K562 (cell line): Measurements from ENCODE around the gene KRTAP5-1. TPM values are rescaled to one million over a fixed set of nuclear protein-coding genes. Genes with fewer than 3 reads are reported as not detected.
"Not testable (repeated sequence)": the region's sequence is repeated elsewhere in the genome, so short reads cannot be mapped to it uniquely, and the experiment has no call there.

Experiments used
- ATAC-seq: fragments of 200-7000 bp; cut with Tn5 transposase; 3 replicates; pipeline ENCODE4 v1.9.1; 2020; ENCODE audit warnings: moderate library complexity
- BruUV-seq: library from RNA; stranded (reverse); fragments of 400-500 nt; replicated peaks from 2 replicates; lab custom pipeline; 2021; lab: Mats Ljungman, UMichigan
- CTCF ChIA-PET: fragments of 300-600 bp; formaldehyde crosslinking; extraction: SDS; loops from one replicate; lab custom pipeline; 2021; ENCODE audit warnings: low intra/inter-chr PET ratio; lab: Yijun Ruan, JAX
- POLR2A ChIA-PET: fragments of 300-600, 350-650 bp; sonication (Branson Sonifier 250); formaldehyde crosslinking; extraction: SDS; loops from one replicate; lab custom pipeline; 2021; ENCODE audit warnings: antibody characterized with exemption, inconsistent platforms; lab: Yijun Ruan, JAX
- DNase-seq, 4 experiments: peaks; one replicate each; pipeline versions ENCODE4 v3.0.0 to v3.0.0-alpha.2; 2011 to 2018; ENCODE audit warnings: low spot score in 3 of 4, mixed read lengths in 3 of 4; ENCODE audit errors: extremely low read depth in 1 of 4
- FAIRE-seq: peaks from 2 replicates; lab custom pipeline; 2011; peaks lifted over from hg19 to GRCh38; lab: Jason Lieb, UNC
- H2AFZ ChIP-seq: 2 replicates; pipeline ENCODE4 v1.6.0; 2011; ENCODE audit warnings: low read depth, low read length, control low read depth, inconsistent platforms
- H3K27ac ChIP-seq: fragments of 200-600 bp; 3 replicates; pipeline ENCODE4 v1.8.0; 2011; ENCODE audit warnings: low read depth, mild to moderate bottlenecking, control low read depth, inconsistent platforms, low read length, moderate library complexity, mixed read lengths; ENCODE audit errors: extremely low read depth
- H3K27me3 ChIP-seq, 2 experiments: fragments of 300-600 bp in 1 of 2; 2 replicates in 1 of 2; 3 replicates in 1 of 2; pipeline versions ENCODE4 v1.6.0 to v1.8.0; 2011; ENCODE audit warnings: inconsistent platforms in 2 of 2, low read length in 2 of 2, mild to moderate bottlenecking in 1 of 2, mixed read lengths in 1 of 2, moderate library complexity in 1 of 2; ENCODE audit not compliant: control insufficient read depth in 2 of 2, insufficient read depth in 2 of 2
- H3K36me3 ChIP-seq: fragments of 300-600 bp; 3 replicates; pipeline ENCODE4 v1.8.0; 2011; ENCODE audit warnings: mild to moderate bottlenecking, low read length, inconsistent platforms; ENCODE audit not compliant: control insufficient read depth, insufficient read depth
- H3K4me1 ChIP-seq, 2 experiments: fragments of 200-600 bp in 1 of 2; replicated peaks in 1 of 2; 2 replicates in 1 of 2; 3 replicates in 1 of 2; pipeline versions ENCODE4 v1.5.1 to v1.8.0; 2011; ENCODE audit warnings: inconsistent platforms in 2 of 2, low read length in 2 of 2, mild to moderate bottlenecking in 1 of 2, mixed read lengths in 1 of 2, moderate library complexity in 1 of 2; ENCODE audit not compliant: control insufficient read depth in 2 of 2, insufficient read depth in 2 of 2
- H3K4me2 ChIP-seq: 2 replicates; pipeline ENCODE4 v1.6.1; 2011; ENCODE audit warnings: low read length, control low read depth, inconsistent platforms, mixed read lengths; ENCODE audit not compliant: insufficient read depth
- H3K4me3 ChIP-seq: fragments of 200-600 bp; sonication (generic), shearing (Covaris generic); 2 replicates; pipeline ENCODE4 v1.5.1; 2016; ENCODE audit warnings: control low read depth, inconsistent platforms
- H3K79me2 ChIP-seq: fragments of 200-600 bp; 3 replicates; pipeline ENCODE4 v1.8.0; 2011; ENCODE audit warnings: low read length, inconsistent platforms; ENCODE audit not compliant: control insufficient read depth, insufficient read depth
- H3K9ac ChIP-seq, 2 experiments: 2 replicates each; pipeline versions ENCODE4 v1.6.0 to v1.6.1; 2011; ENCODE audit warnings: low read depth in 2 of 2, low read length in 2 of 2, control low read depth in 1 of 2, inconsistent platforms in 1 of 2, mild to moderate bottlenecking in 1 of 2, mixed read lengths in 1 of 2; ENCODE audit not compliant: insufficient read depth in 1 of 2
- H3K9me1 ChIP-seq: one replicate; pipeline ENCODE4 v1.6.0; 2011; ENCODE audit warnings: inconsistent platforms, mild to moderate bottlenecking, low read length, moderate library complexity; ENCODE audit not compliant: control insufficient read depth, insufficient read depth
- H3K9me3 ChIP-seq: replicated peaks from 2 replicates; pipeline ENCODE4 v1.5.1; 2011; ENCODE audit warnings: low read depth, low read length, inconsistent platforms; ENCODE audit not compliant: control insufficient read depth, insufficient read depth
- H4K20me1 ChIP-seq: replicated peaks from 2 replicates; pipeline ENCODE4 v1.6.1; 2011; ENCODE audit warnings: low read length, inconsistent platforms, mixed read lengths; ENCODE audit not compliant: control insufficient read depth, insufficient read depth
- CBX1 ChIP-seq: sonication (generic); IDR thresholded peaks from 2 replicates; pipeline ENCODE4 v1.6.1; 2016; ENCODE audit warnings: antibody characterized with exemption, low read depth, mild to moderate bottlenecking
- ETV1 ChIP-seq: fragments of 450-650 bp; conservative IDR thresholded peaks from 2 replicates; pipeline ENCODE4 v1.6.1; 2016; ENCODE audit warnings: missing genetic modification characterization, control low read depth, low read depth, missing compliant biosample characterization
- KDM2B ChIP-seq: fragments of 250-450 bp; sonication (Bioruptor Pico); IDR thresholded peaks from 2 replicates; pipeline ENCODE4 v1.8.0; 2021; ENCODE audit warnings: mild to moderate bottlenecking, moderate library complexity
- WGBS: fragments of 100-300 bp; shearing (Covaris generic); methylation state at CpG from one replicate; pipeline ENCODE4 v1.1.6; 2016; ENCODE audit warnings: low coverage, mixed read lengths; ENCODE audit not compliant: insufficient coverage; ENCODE audit errors: missing lambda C conversion rate; 5-methylcytosine and 5-hydroxymethylcytosine counted together
- in situ Hi-C: fragments of 300-500 bp; cut with MboI; formaldehyde crosslinking; loops from 4 replicates; pipeline ENCODE4 v1.15.0; 2018; ENCODE audit warnings: inconsistent platforms, mixed read lengths
- intact Hi-C: fragments of 100-400 bp; cut with micrococcal nuclease; formaldehyde crosslinking; loops from 2 replicates; pipeline ENCODE4 v1.14.2; 2022
- polyA plus RNA-seq, 8 experiments: library from polyadenylated mRNA; depleted of rRNA in 4 of 8; stranded (reverse) in 5 of 8; unstranded in 3 of 8; fragments of >200 nt; fragmentation: Nextera tagmentation in 2 of 8; fragmentation: Illumina TruSeq in 1 of 8; extraction: Ambion mirVana in 2 of 8; extraction: Trizol in 1 of 8; gene quantifications; 2 replicates each; pipeline versions ENCODE4 v1.2.1 to v1.2.3, GENCODE V29; 2011 to 2014; ENCODE audit warnings: inconsistent platforms in 1 of 8, missing spikeins in 1 of 8
- total RNA-seq, 7 experiments: library from RNA; depleted of rRNA in 6 of 7; stranded (reverse); fragments of >200 nt in 6 of 7; fragmentation: Illumina TruSeq in 2 of 7; extraction: Trizol in 2 of 7; gene quantifications; 2 replicates each; pipeline versions ENCODE4 v1.2.1 to v1.2.3, GENCODE V29; 2011 to 2021; ENCODE audit warnings: low replicate concordance in 1 of 7
- TF ChIP-seq, protein P1 (sequence below): sonication (generic); formaldehyde crosslinking; IDR thresholded peaks from 2 replicates; pipeline ENCODE4 v1.8.1; 2023; ENCODE audit warnings: mild to moderate bottlenecking, missing genetic modification reagents

Gene KRTAP5-1
- total and polyA plus RNA-seq, 9 of the 15 experiments (the other 6 are each of a cell fraction or from before 2014, with no cell fraction given) = not detected

DNA sequence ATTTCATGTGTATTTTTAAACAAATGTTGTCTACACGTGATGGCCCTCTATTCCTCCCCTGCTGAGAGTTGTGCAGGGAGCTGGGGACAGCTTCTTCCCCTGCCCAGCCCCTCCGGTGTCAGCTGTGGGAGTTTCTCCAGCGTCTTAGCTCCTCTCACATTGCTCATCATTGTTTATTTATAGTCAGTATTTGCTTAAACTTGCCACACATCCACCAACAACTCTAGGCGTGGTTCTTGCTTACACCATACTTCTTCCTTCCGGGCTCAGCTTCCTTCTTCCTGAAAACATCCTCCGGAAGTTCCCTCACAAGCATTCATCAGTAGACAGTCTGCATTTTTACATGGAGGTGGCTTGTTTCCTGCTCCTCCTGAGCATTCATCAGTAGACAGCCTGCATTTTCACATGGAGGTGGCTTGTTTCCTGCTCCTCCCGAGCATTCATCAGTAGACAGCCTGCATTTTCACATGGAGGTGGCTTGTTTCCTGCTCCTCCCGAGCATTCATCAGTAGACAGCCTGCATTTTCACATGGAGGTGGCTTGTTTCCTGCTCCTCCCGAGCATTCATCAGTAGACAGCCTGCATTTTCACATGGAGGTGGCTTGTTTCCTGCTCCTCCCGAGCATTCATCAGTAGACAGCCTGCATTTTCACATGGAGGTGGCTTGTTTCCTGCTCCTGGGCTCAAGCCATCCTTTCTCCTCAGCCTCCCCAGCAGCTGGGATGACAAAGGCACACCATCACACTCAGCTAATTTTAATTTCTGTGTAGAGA, 4.3 kb upstream of the KRTAP5-1 start:
- peaks cover 10 to 29% of the 10 kb centered on the region in 2 experiments; a peak in 3 of 5 replicates for H3K27me3 ChIP-seq
- H2AFZ ChIP-seq, H3K79me2 ChIP-seq, FAIRE-seq, H3K27ac ChIP-seq, H3K36me3 ChIP-seq, in situ Hi-C loops, ATAC-seq, intact Hi-C loops, H4K20me1 ChIP-seq, H3K9me1 ChIP-seq, H3K4me1 ChIP-seq, DNase-seq, BruUV-seq, H3K9me3 ChIP-seq, H3K9ac ChIP-seq, H3K4me2 ChIP-seq, CTCF ChIA-PET, H3K4me3 ChIP-seq: not testable (repeated sequence)
- 6% methylated on average over 7 of the region's 10 CpGs for WGBS
- TF ChIP-seq ETV1 = 0 out of 2 replicates have a peak, but pooled peaks have one; percentile 8
- POLR2A ChIA-PET = interaction anchor here (0.9 kb wide), 1 partner anchor 15 kb away, joined by 4 read pairs; no protein-coding TSS in a partner anchor

DNA sequence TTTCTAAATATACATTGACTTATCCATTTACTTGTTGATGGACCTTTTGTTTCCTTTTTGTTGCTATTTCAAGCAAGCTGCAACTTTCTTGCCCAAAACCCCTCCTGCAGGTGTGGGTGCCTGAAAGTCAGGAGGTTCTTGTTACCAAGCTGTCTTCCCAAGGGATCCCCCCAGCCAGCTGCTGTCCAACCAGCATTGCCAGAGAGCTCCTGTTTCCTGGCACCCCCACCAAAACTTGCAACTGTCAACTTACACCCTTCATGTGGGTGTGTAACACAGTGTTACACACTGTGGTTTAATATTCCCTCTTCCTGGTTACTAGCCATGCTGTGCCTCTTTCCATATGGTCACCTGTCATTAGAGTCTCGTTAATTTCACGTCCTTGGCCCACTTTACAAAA, 1.6 kb upstream of the KRTAP5-1 start:
- Histone ChIP-seq H3K4me3 (no peak overlapping the region), H3K27ac (no peak overlapping the region), H3K79me2 (no peaks in the 10 kb centered on the region), H4K20me1 (0 out of 2 replicates have a peak, but pooled peaks cover 4% of the 10 kb centered on the region), H3K36me3 (no peaks in the 10 kb centered on the region), H3K4me2 (no peak overlapping the region), H3K9me1 (peaks cover 3% of the 10 kb centered on the region), H3K9me3 (no peaks in the 10 kb centered on the region), H2AFZ (no peak overlapping the region), H3K9ac (no peak overlapping the region), H3K27me3 (peaks cover 5 to 48% of the 10 kb centered on the region in 2 experiments; a peak in 3 of 5 replicates), H3K4me1 (no peaks in the 10 kb centered on the region)
- FAIRE-seq = no peak
- POLR2A ChIA-PET = interaction anchor here (1.1 kb wide), 1 partner anchor 22 kb away, joined by 3 read pairs; the partner anchor contains the start of gene KRTAP5-3
- in situ Hi-C loops (no loop called here), intact Hi-C loops (no loop called here)
- no peak for ATAC-seq
- no TSS peak for BruUV-seq
- DNase-seq = no peak
- TF ChIP-seq CBX1 (no peak), KDM2B (no peak)
- TF ChIP-seq, protein P1, sequence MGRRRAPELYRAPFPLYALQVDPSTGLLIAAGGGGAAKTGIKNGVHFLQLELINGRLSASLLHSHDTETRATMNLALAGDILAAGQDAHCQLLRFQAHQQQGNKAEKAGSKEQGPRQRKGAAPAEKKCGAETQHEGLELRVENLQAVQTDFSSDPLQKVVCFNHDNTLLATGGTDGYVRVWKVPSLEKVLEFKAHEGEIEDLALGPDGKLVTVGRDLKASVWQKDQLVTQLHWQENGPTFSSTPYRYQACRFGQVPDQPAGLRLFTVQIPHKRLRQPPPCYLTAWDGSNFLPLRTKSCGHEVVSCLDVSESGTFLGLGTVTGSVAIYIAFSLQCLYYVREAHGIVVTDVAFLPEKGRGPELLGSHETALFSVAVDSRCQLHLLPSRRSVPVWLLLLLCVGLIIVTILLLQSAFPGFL (CRISPR knock-in tag) = no peak
- CTCF ChIA-PET = no interaction called here
- WGBS = 0% methylated on average over 2 of the region's 2 CpGs

DNA sequence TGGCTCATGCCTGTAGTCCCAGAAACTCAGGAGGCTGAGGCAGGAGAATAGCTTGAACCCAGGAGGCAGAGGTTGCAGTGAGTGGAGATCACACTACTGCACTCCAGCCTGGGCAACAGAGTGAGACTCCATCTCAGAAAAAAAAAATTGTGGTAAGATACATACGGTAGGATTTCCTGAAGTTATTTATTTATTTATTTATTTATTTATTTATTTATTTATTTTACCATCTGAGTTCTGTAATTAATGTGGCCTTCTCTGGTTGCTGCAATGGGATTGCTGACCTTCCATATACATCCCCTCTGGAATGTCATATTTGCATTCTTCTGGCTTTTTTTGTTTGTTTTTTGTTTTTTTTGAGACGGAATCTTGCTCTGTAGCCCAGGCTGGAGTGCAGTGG, 2.2 kb downstream of the KRTAP5-1 start:
- intact Hi-C loops, in situ Hi-C loops, H3K4me1 ChIP-seq, H4K20me1 ChIP-seq, H3K79me2 ChIP-seq, CTCF ChIA-PET, ATAC-seq, H2AFZ ChIP-seq, H3K4me3 ChIP-seq, DNase-seq, BruUV-seq, H3K27ac ChIP-seq, FAIRE-seq, H3K4me2 ChIP-seq, H3K9me3 ChIP-seq, H3K9me1 ChIP-seq, H3K36me3 ChIP-seq, H3K9ac ChIP-seq: not testable (repeated sequence)
- POLR2A ChIA-PET = interaction anchor here (0.9 kb wide), 2 partner anchors 9 to 34 kb away, joined by 4 read pairs; no protein-coding TSS in a partner anchor
- peaks cover 0 to 40% of the 10 kb centered on the region in 2 experiments; a peak in 2 of 5 replicates for H3K27me3 ChIP-seq
- 7% methylated on average over 2 of the region's 2 CpGs for WGBS
